WTC11 (cell line): ENCODE results near the gene AURKAIP1. TPM values are rescaled to one million over a fixed set of nuclear protein-coding genes. Genes with fewer than 3 reads are reported as not detected.
A peak's percentile ranks its signal among the peaks of the same experiment; 100 is the strongest.

Experiments
- AFF4 ChIP-seq: sonication (generic); formaldehyde crosslinking; IDR thresholded peaks from 2 replicates; pipeline ENCODE4 v1.8.1; 2023; ENCODE audit warnings: mild to moderate bottlenecking, missing genetic modification reagents, borderline replicate concordance
- ARID4B ChIP-seq: sonication (generic); formaldehyde crosslinking; IDR thresholded peaks from 2 replicates; pipeline ENCODE4 v1.8.0; 2023; ENCODE audit warnings: missing genetic modification reagents, mild to moderate bottlenecking, borderline replicate concordance
- GRHL2 ChIP-seq: fragments of 250-450 bp; sonication (Bioruptor Pico); IDR thresholded peaks from 2 replicates; pipeline ENCODE4 v1.8.0; 2022; ENCODE audit warnings: mild to moderate bottlenecking, moderate library complexity; ENCODE audit not compliant: insufficient replicate concordance, severe bottlenecking
- GTF2I ChIP-seq: fragments of 250-450 bp; sonication (Bioruptor Pico); conservative IDR thresholded peaks from 2 replicates; pipeline ENCODE4 v1.4.0; 2021; ENCODE audit warnings: mild to moderate bottlenecking
- JAZF1 ChIP-seq: fragments of 250-450 bp; sonication (Bioruptor Pico); IDR thresholded peaks from 2 replicates; pipeline ENCODE4 v1.9.0; 2021; ENCODE audit warnings: moderate library complexity, mild to moderate bottlenecking, inconsistent platforms
- MXD4 ChIP-seq: fragments of 250-450 bp; sonication (Bioruptor Pico); IDR thresholded peaks from 2 replicates; pipeline ENCODE4 v1.8.0; 2021; ENCODE audit warnings: mild to moderate bottlenecking, moderate library complexity, borderline replicate concordance
- PREB ChIP-seq: sonication (generic); formaldehyde crosslinking; IDR thresholded peaks from 2 replicates; pipeline ENCODE4 v1.8.1; 2022; ENCODE audit warnings: mild to moderate bottlenecking, missing genetic modification reagents, moderate library complexity, borderline replicate concordance
- SMAD3 ChIP-seq: sonication (generic); formaldehyde crosslinking; IDR thresholded peaks from 2 replicates; pipeline ENCODE4 v1.8.0; 2022; ENCODE audit warnings: missing genetic modification reagents, mild to moderate bottlenecking, borderline replicate concordance
- SP1 ChIP-seq: sonication (generic); formaldehyde crosslinking; conservative IDR thresholded peaks from 2 replicates; pipeline ENCODE4 v1.8.1; 2022; ENCODE audit warnings: missing genetic modification reagents
- USF2 ChIP-seq: sonication (generic); formaldehyde crosslinking; IDR thresholded peaks from 2 replicates; pipeline ENCODE4 v1.8.1; 2023; ENCODE audit warnings: mild to moderate bottlenecking, missing genetic modification reagents, moderate library complexity
- ZBTB21 ChIP-seq: sonication (generic); formaldehyde crosslinking; IDR thresholded peaks from 2 replicates; pipeline ENCODE4 v1.8.1; 2023; ENCODE audit warnings: mild to moderate bottlenecking, missing genetic modification reagents, borderline replicate concordance
- ZNF138 ChIP-seq: sonication (generic); formaldehyde crosslinking; conservative IDR thresholded peaks from 2 replicates; pipeline ENCODE4 v1.8.1; 2022; ENCODE audit warnings: mild to moderate bottlenecking, moderate library complexity, missing genetic modification reagents
- total RNA-seq: library from RNA; stranded (reverse); gene quantifications from 3 replicates; pipeline ENCODE4 v1.2.3, GENCODE V29; 2021
- TF ChIP-seq, protein P1 (sequence below): sonication (generic); formaldehyde crosslinking; IDR thresholded peaks from 2 replicates; pipeline ENCODE4 v1.8.0; 2022; ENCODE audit warnings: mild to moderate bottlenecking, missing genetic modification reagents
- TF ChIP-seq, protein P2 (sequence below): sonication (generic); formaldehyde crosslinking; IDR thresholded peaks from 2 replicates; pipeline ENCODE4 v1.8.1; 2023; ENCODE audit warnings: mild to moderate bottlenecking, moderate library complexity, missing genetic modification reagents
- TF ChIP-seq, protein P3 (sequence below): sonication (generic); formaldehyde crosslinking; IDR thresholded peaks from 2 replicates; pipeline ENCODE4 v1.8.0; 2022; ENCODE audit warnings: missing genetic modification reagents
- TF ChIP-seq, protein P4 (sequence below): fragments of 250-450 bp; sonication (Bioruptor Pico); IDR thresholded peaks from 2 replicates; pipeline ENCODE4 v2.1.2; 2022; ENCODE audit warnings: mild to moderate bottlenecking, moderate library complexity

Gene AURKAIP1
- total RNA-seq, 1 experiment from 2014 or later, result 268 TPM

DNA sequence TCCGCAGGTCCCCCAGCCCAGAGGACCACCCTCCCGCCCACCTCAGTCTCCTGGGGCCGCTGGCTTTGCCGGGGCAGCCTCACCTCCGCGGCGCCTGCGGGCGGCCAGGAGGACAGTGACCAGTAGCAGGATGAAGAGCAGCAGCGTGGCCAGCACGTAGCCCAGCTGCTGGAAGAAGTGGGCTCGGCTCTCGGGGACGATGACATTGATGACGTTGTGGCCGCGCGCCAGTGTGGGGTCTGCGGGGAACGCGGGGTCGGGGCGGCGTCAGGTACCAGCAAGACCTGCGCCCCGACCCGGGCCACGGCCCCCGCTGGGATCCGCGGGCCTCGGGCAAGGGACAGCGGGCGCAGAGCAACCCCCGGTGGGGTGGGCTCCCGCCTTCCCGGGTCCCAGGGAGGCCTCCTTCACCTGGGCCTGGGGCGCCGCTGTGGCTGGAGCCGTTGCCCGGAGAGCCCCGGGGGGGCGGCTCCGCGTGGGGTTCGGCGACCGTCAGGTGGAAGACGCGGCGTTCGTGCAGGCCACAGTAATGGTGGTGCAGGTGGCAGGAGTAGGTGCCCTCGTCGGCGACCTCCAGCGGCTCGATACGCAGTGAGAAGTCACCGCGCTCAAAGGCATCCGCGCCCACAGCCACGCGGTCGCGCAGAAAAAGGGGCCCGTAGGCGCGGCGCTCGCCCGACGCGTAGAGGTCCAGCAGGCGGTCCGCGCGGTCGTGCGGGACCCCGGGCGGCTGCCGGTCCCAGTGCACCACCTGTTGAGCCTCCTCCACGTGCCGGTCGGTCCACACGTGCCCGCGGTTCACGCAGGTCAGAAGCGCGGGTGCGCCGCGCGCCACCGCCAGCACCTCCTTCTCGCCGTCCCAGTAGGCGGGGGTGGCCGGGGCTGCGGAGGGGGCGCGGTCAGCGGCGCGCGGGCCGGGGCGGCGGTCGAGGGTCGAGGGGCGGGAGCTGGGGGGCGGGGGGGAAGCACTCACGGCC is 20.4 kb downstream of the AURKAIP1 start (continued):
- TF ChIP-seq, protein P1, sequence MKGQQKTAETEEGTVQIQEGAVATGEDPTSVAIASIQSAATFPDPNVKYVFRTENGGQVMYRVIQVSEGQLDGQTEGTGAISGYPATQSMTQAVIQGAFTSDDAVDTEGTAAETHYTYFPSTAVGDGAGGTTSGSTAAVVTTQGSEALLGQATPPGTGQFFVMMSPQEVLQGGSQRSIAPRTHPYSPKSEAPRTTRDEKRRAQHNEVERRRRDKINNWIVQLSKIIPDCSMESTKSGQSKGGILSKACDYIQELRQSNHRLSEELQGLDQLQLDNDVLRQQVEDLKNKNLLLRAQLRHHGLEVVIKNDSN, result no peak
- TF ChIP-seq MXD4, result no peak
- TF ChIP-seq GTF2I (CRISPR knock-in tag), result no peak
- TF ChIP-seq, protein P2, sequence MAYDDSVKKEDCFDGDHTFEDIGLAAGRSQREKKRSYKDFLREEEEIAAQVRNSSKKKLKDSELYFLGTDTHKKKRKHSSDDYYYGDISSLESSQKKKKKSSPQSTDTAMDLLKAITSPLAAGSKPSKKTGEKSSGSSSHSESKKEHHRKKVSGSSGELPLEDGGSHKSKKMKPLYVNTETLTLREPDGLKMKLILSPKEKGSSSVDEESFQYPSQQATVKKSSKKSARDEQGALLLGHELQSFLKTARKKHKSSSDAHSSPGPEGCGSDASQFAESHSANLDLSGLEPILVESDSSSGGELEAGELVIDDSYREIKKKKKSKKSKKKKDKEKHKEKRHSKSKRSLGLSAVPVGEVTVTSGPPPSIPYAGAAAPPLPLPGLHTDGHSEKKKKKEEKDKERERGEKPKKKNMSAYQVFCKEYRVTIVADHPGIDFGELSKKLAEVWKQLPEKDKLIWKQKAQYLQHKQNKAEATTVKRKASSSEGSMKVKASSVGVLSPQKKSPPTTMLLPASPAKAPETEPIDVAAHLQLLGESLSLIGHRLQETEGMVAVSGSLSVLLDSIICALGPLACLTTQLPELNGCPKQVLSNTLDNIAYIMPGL (CRISPR knock-in tag), result no peak; the same call in 1 of the 2 replicates
- TF ChIP-seq SP1 (CRISPR knock-in tag), result no peak
- TF ChIP-seq ZNF138 (CRISPR knock-in tag), result no peak
- no peak for TF ChIP-seq GRHL2 (CRISPR knock-in tag)
- TF ChIP-seq SMAD3 (CRISPR knock-in tag), result no peak
- no peak for TF ChIP-seq PREB (CRISPR knock-in tag)
- TF ChIP-seq ARID4B (CRISPR knock-in tag), result no peak
- TF ChIP-seq USF2 (CRISPR knock-in tag), result 0 out of 2 replicates have a peak, but pooled peaks have one; percentile 9
- TF ChIP-seq ZBTB21 (CRISPR knock-in tag), result no peak
- TF ChIP-seq, protein P3, sequence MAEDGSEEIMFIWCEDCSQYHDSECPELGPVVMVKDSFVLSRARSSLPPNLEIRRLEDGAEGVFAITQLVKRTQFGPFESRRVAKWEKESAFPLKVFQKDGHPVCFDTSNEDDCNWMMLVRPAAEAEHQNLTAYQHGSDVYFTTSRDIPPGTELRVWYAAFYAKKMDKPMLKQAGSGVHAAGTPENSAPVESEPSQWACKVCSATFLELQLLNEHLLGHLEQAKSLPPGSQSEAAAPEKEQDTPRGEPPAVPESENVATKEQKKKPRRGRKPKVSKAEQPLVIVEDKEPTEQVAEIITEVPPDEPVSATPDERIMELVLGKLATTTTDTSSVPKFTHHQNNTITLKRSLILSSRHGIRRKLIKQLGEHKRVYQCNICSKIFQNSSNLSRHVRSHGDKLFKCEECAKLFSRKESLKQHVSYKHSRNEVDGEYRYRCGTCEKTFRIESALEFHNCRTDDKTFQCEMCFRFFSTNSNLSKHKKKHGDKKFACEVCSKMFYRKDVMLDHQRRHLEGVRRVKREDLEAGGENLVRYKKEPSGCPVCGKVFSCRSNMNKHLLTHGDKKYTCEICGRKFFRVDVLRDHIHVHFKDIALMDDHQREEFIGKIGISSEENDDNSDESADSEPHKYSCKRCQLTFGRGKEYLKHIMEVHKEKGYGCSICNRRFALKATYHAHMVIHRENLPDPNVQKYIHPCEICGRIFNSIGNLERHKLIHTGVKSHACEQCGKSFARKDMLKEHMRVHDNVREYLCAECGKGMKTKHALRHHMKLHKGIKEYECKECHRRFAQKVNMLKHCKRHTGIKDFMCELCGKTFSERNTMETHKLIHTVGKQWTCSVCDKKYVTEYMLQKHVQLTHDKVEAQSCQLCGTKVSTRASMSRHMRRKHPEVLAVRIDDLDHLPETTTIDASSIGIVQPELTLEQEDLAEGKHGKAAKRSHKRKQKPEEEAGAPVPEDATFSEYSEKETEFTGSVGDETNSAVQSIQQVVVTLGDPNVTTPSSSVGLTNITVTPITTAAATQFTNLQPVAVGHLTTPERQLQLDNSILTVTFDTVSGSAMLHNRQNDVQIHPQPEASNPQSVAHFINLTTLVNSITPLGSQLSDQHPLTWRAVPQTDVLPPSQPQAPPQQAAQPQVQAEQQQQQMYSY (CRISPR knock-in tag), result no peak
- TF ChIP-seq JAZF1 (CRISPR knock-in tag), result no peak
- TF ChIP-seq, protein P4, sequence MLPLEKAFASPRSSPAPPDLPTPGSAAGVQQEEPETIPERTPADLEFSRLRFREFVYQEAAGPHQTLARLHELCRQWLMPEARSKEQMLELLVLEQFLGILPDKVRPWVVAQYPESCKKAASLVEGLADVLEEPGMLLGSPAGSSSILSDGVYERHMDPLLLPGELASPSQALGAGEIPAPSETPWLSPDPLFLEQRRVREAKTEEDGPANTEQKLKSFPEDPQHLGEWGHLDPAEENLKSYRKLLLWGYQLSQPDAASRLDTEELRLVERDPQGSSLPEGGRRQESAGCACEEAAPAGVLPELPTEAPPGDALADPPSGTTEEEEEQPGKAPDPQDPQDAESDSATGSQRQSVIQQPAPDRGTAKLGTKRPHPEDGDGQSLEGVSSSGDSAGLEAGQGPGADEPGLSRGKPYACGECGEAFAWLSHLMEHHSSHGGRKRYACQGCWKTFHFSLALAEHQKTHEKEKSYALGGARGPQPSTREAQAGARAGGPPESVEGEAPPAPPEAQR (CRISPR knock-in tag), result 0 out of 2 replicates have a peak, but pooled peaks have one; percentile 19
- TF ChIP-seq AFF4 (CRISPR knock-in tag), result no peak
